ENCODE results near the gene ZDHHC13. TPM values are rescaled to one million over a fixed set of nuclear protein-coding genes. Genes with fewer than 3 reads are reported as not detected.

Gene ZDHHC13
- total RNA-seq, 1 experiment from 2014 or later: 21.8 TPM

DNA sequence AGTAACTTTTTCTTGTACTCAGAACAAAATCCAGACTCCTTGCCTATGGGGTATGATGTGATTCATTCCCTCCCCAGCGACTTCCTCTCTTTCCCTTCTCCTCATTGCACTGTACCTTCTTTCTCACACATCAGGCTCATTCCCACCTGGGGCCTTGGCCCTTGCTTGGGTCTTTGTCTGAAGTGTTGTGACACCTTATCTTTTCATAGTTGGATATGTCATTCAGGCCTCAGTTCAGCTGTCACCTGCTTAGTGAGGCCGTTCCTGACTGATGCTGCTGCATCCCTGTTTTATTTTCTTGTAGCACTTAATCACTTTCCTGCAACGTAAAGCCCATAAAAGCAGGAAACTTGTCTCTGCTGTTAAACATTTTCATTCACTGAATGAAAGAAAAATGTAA is 39.9 kb downstream of the ZDHHC13 start:
- no peak for TF ChIP-seq RAD21 (IDR thresholded peaks at IDR 0.05; ENCODE audit: low read depth)
- TF ChIP-seq ELF1 (IDR thresholded peaks at IDR 0.05; ENCODE audit: borderline replicate concordance, low read depth): no peak
- no peak for TF ChIP-seq EZH2 (IDR thresholded peaks at IDR 0.05)
- no peak for TF ChIP-seq CEBPB (IDR thresholded peaks at IDR 0.05; ENCODE audit: low read depth)
- TF ChIP-seq EGR1 (IDR thresholded peaks at IDR 0.05; ENCODE audit: low read depth): no peak
- H2AFZ ChIP-seq (ENCODE audit: low read depth, low read length, poor library complexity, severe bottlenecking): no peak overlapping the region
- POLR2A ChIA-PET: no interaction called here
- H3K4me2 ChIP-seq (ENCODE audit: low read length): no peak overlapping the region
- H3K27ac ChIP-seq (ENCODE audit: low read depth, low read length): no peak overlapping the region
- H3K4me3 ChIP-seq (replicated peaks in 1 of 2; ENCODE audit: low read depth in 1 of 2, low read length in 2 of 2): no peak overlapping the region
- ATAC-seq (no peak), DNase-seq (ENCODE audit: low read depth, low spot score) (no peak)
- no peaks in the 10 kb centered on the region for H3K9me3 ChIP-seq (ENCODE audit: control insufficient read depth in 1 of 2, insufficient read depth in 1 of 2, low read depth in 1 of 2, low read length in 2 of 2)
- H3K79me2 ChIP-seq (ENCODE audit: insufficient read depth, low read length): no peaks in the 10 kb centered on the region
- CTCF ChIA-PET: no interaction called here
- no peaks in the 10 kb centered on the region for H3K9me2 ChIP-seq (ENCODE audit: insufficient read depth)
- intact Hi-C loops (cut with micrococcal nuclease): no loop called here
- no peaks in the 10 kb centered on the region for H3K4me1 ChIP-seq (ENCODE audit: control insufficient read depth in 1 of 2, insufficient read depth in 2 of 2, low read length in 2 of 2)
- H3K27me3 ChIP-seq (ENCODE audit: insufficient read depth, low read length): no peaks in the 10 kb centered on the region
- peaks cover 0 to 6% of the 10 kb centered on the region in 2 experiments; a peak in 3 of 4 replicates for H3K36me3 ChIP-seq (ENCODE audit: control insufficient read depth in 1 of 2, insufficient read depth in 2 of 2, low read length in 2 of 2)
- H3K9ac ChIP-seq (ENCODE audit: low read length): no peak overlapping the region
- no TSS peak for BruUV-seq (replicated peaks)
- RAD21 ChIA-PET (ENCODE audit: low non-redundant PET in 1 of 2, low total read pairs in 2 of 2, uncharacterized antibody in 2 of 2, unreplicated experiment in 2 of 2): no interaction called here
- no peaks in the 10 kb centered on the region for H4K20me1 ChIP-seq (ENCODE audit: insufficient read depth)

DNA sequence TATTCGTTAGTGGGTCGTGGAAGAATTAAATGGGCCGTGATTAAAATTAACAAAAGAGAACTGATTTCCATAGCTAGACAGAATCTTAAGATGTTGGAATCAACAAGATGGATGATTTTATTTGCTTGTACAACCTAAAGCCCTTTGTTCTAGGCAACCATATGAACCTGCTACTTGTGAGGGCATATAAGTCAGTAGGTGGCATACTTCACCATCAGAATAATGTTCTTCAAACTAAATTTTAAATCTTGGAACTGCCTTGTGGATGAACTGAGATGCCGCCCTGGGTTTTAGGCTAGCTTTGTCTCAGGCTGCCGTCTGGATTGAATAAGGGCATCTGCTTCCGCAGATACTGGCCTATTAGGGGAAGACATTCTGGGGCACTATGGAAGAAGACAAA is 43.9 kb downstream of the ZDHHC13 start:
- Histone ChIP-seq H3K4me1 (ENCODE audit: control insufficient read depth in 1 of 2, insufficient read depth in 2 of 2, low read length in 2 of 2) (no peaks in the 10 kb centered on the region), H3K4me3 (replicated peaks in 1 of 2; ENCODE audit: low read depth in 1 of 2, low read length in 2 of 2) (no peak overlapping the region), H3K27me3 (ENCODE audit: insufficient read depth, low read length) (no peaks in the 10 kb centered on the region), H3K9me3 (ENCODE audit: control insufficient read depth in 1 of 2, insufficient read depth in 1 of 2, low read depth in 1 of 2, low read length in 2 of 2) (no peaks in the 10 kb centered on the region), H3K27ac (ENCODE audit: low read depth, low read length) (no peak overlapping the region), H3K9me2 (ENCODE audit: insufficient read depth) (no peaks in the 10 kb centered on the region), H3K79me2 (ENCODE audit: insufficient read depth, low read length) (no peaks in the 10 kb centered on the region), H2AFZ (ENCODE audit: low read depth, low read length, poor library complexity, severe bottlenecking) (no peak overlapping the region), H3K36me3 (ENCODE audit: control insufficient read depth in 1 of 2, insufficient read depth in 2 of 2, low read length in 2 of 2) (peaks cover 6 to 9% of the 10 kb centered on the region in 2 experiments; a peak in 1 of 4 replicates), H4K20me1 (ENCODE audit: insufficient read depth) (no peaks in the 10 kb centered on the region), H3K9ac (ENCODE audit: low read length) (no peak overlapping the region), H3K4me2 (ENCODE audit: low read length) (no peak overlapping the region)
- TF ChIP-seq, protein P1, sequence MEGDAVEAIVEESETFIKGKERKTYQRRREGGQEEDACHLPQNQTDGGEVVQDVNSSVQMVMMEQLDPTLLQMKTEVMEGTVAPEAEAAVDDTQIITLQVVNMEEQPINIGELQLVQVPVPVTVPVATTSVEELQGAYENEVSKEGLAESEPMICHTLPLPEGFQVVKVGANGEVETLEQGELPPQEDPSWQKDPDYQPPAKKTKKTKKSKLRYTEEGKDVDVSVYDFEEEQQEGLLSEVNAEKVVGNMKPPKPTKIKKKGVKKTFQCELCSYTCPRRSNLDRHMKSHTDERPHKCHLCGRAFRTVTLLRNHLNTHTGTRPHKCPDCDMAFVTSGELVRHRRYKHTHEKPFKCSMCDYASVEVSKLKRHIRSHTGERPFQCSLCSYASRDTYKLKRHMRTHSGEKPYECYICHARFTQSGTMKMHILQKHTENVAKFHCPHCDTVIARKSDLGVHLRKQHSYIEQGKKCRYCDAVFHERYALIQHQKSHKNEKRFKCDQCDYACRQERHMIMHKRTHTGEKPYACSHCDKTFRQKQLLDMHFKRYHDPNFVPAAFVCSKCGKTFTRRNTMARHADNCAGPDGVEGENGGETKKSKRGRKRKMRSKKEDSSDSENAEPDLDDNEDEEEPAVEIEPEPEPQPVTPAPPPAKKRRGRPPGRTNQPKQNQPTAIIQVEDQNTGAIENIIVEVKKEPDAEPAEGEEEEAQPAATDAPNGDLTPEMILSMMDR (IDR thresholded peaks at IDR 0.05 in 2 of 3, conservative IDR thresholded peaks at IDR 0.05 in 1 of 3; ENCODE audit: borderline replicate concordance in 1 of 3, insufficient read depth in 1 of 3, low read depth in 2 of 3, low read length in 2 of 3): no peak
- peak; percentile 30; the same call in 1 of the 2 replicates for TF ChIP-seq RAD21 (IDR thresholded peaks at IDR 0.05; ENCODE audit: low read depth)
- ChIA-PET CTCF (no interaction called here), RAD21 (ENCODE audit: low non-redundant PET in 1 of 2, low total read pairs in 2 of 2, uncharacterized antibody in 2 of 2, unreplicated experiment in 2 of 2) (no interaction called here), POLR2A (no interaction called here)
- intact Hi-C loops (cut with micrococcal nuclease): no loop called here
- no TSS peak for BruUV-seq (replicated peaks)
- ATAC-seq: no peak
- no peak for DNase-seq (ENCODE audit: low read depth, low spot score)

Measured in HCT116 (cell line).